ENCODE measurements around the gene TRPM3. TPM values are rescaled to one million over a fixed set of nuclear protein-coding genes. Genes with fewer than 3 reads are reported as not detected.
A peak's percentile ranks its signal among the peaks of the same experiment; 100 is the strongest.

Gene TRPM3
- total RNA-seq, 1 donor from 2014 or later, result 26.1 TPM

DNA sequence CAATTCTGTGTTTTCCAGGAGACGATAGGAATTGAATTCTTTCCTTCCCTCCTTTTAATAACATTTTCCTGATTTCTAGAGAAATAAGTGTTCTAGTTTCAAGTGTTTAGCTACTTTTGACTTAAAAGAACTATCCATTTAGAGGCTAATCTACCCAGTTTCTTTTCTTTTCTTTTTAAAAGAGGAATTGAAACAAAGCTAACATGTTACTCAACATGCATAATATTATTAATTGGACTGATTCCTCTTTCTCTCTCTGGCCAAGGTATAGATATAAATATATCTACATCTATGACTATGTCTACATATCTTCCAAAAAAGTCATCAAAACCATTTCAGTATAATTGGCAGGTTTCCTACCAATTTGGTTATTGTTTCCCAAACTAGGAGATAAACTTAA is 309.8 kb downstream of the TRPM3 start:
- intact Hi-C loops (cut with DNase I), result no loop called here
- ATAC-seq (no peak), DNase-seq (ENCODE audit: low spot score) (no peak)

DNA sequence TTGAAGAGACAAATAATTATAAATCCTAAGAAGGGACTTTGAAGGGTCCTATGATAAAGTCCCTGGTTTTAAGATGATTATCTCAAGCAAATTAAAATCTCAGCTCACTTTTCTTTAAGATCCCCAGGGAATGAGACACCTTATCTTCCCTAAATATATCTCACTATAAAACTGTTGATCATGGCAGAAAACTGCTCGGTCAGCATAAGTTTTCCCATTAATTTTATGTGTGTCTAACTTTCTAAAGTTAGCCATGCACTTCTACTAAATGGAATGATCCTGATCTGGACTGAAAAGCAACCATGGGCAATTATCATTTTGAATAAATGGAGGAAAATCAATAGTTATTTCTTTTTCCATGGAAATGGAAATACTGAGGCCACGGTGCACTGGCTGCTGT is 314.5 kb downstream of the TRPM3 start:
- intact Hi-C loops (cut with DNase I), result no loop called here
- ATAC-seq (no peak), DNase-seq (ENCODE audit: low spot score) (no peak)

DNA sequence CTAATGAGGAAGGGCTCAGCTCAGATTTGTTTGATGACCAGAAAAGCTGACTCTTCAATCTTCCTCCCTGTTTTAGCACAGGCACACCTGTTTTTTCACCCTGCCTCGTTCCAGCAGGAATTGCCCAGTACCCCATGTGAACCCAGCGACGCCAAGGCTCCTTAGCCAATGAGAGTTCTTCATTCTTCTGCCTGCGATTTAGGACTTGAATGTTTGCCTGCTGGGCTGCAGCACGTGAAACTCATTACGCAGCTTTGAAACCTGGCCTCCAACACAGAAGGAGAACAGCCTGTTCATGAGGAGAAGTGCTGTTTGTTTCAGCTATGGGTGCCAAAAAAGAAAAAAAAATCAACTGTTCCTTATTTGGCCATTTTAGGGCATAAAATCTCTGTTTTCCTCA is 315.5 kb downstream of the TRPM3 start:
- peak; percentile 90 for ATAC-seq

DNA sequence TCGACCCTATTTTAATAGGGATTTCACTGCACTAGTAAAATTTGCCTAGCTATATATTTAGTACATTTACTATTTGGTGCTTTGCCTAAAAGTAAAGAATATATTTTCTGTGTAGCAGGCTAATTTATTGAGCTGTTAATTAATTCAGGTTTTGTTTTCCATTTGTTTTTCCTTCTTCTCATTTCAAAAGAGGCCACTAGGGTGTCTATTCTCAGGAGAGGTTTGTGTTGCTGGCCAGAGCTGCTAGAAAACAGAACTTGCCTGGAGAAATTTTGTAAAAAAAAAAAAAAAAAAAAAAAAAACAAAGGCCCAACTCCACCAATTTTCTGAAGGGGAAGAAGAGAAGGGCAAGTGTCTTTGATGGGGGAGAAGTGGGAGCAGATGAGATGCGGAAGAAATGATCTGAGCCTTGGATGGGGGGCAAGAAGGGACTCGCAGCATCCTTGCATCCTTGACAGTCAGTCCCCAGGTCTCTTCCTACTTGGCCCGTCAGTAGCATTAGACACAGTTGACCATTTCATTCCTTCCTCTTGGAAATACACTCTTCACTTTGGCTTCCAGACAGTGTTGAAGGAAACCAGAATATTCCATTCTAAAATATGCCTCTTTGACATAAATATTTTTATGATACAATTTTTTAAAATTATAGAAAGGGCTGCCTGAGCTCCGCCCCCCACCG is 318.5 kb downstream of the TRPM3 start:
- intact Hi-C loops (cut with DNase I), result no loop called here
- DNase-seq (ENCODE audit: low spot score) (no peak), ATAC-seq (no peak)

More for the DNA sequence above, 315.5 kb downstream of the TRPM3 start:
- DNase-seq (ENCODE audit: low spot score), result no peak
- intact Hi-C loops (cut with DNase I), result no loop called here

DNA sequence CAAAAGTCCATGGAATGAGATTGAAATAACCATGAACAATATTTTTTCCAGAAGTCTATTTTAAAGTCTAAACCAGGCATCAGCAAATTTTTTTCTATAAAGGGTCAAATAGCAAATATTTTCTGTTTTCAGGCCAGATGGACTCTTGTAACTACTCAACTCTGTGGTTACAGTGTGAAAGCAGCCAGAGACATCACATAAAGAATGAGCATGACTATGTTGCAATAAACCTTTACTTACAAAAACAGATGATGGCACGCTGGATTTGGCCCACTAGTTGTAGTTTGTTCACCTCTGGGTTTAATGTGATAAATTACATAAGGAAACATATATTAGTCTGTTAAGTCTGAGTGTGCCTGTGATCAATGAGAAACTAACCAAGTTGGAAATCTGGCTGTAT is 319.2 kb downstream of the TRPM3 start:
- ATAC-seq (peak; percentile 52), DNase-seq (ENCODE audit: low spot score) (no peak)
- intact Hi-C loops (cut with DNase I), result no loop called here

DNA sequence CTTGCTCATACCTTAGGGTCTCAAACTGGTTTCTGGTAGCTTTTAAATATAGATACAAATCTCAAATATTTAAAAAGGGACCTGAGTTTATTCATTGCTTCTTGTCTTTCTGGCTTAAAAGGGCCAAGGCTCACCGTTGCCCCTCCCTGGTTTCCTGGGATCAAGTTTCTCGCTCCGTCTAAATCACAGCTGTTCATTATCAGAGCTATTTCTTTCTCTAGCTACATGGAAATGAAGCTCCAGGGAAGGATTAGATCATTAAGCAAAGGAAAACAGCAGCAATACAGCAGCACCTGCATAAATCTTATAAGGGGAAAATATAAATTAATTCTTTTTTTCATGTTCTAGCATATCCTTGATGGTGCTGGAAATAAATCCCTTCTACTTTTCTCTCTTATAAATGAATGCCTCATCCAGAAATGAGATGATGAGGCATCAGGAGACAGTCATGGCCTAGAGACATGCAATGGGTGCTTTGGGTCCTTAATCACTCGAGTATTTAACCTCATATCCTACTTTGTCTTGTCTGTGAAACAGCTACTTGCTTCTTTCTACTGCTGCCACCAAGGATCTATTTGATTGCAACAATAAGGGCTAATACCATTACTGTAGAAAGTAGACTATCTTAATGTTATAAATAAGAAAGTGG is 320.1 kb downstream of the TRPM3 start:
- DNase-seq (ENCODE audit: low spot score) (no peak), ATAC-seq (no peak)
- intact Hi-C loops (cut with DNase I), result no loop called here

DNA sequence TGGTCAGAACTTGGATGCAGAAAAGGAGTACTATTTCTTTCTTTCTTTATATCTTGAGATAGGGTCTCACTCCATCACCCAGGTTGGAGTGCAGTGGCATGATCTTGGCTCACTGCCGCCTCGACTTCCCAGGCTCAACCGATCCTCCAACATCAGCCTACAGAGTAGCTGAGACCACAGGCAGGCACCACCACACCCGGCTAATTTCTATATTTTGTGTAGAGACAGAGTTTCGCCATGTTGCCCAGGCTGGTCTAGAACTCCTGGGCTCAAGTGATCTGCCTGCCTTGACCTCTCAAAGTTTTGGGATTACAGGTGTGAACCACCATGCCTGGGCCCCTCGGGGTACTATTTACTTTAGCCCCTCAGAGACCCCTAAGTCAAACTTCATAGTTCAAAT is 323.4 kb downstream of the TRPM3 start:
- DNase-seq (ENCODE audit: low spot score) (no peak), ATAC-seq (no peak)
- intact Hi-C loops (cut with DNase I), result no loop called here

DNA sequence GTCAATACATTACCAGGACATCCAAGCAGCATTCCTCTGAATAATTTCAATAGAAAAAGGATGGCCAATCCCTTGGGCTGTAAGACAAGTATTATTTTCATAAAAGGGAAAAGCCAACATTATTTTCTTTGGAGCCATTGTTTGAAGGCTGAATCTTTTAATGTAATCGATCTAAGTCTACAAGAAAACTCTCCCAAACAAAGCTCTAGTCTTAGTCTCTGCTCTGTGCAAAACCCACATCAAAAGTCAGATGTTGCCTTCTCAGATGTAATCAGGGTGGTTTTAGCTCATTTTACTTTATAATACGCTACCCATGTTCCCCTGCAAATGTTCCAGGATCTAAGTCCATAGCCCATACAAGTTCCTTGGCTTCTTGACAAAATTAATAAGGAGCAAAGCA is 325.6 kb downstream of the TRPM3 start:
- DNase-seq (ENCODE audit: low spot score) (no peak), ATAC-seq (no peak)
- intact Hi-C loops (cut with DNase I), result no loop called here

DNA sequence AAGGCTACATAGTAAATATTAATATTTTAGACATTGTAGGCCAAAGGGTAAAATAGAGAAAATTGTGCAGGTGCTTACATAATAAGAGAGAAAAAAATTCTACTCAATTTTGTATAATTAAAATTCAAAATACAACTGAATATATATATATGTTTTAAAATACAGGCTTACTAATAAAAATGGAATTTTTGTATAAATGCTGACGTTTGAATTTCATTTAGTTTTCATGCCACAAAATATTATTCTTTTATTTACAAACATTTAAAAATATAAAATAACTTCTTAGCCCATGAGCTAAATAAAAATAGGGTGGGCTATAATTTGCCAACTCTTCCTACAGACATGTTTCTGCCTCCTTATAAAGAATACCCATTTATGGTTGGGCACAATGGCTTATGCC is 328.6 kb downstream of the TRPM3 start:
- intact Hi-C loops (cut with DNase I), result no loop called here
- ATAC-seq, result no peak
- DNase-seq (ENCODE audit: low spot score), result no peak

DNA sequence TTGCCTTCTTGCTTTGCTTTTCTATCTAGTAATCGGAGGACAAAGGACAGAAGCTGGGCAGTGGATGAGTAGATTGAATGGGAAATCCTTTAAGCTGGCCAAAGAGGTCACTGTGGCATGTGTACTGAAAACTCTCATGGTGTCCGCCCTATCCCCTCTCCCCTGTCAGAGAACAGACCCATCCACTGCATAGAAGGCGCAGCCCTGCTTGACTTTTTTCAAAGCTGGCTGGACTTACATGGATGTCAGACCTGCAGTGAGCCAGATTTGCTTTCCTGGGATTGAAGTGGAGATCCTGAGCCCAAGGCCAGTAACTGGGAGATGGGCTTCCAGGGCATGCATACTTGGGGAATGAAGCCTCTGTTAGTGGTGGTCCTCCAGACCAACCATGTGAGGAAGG is 329.5 kb downstream of the TRPM3 start:
- ATAC-seq, result no peak
- DNase-seq (ENCODE audit: low spot score), result no peak
- intact Hi-C loops (cut with DNase I), result no loop called here

DNA sequence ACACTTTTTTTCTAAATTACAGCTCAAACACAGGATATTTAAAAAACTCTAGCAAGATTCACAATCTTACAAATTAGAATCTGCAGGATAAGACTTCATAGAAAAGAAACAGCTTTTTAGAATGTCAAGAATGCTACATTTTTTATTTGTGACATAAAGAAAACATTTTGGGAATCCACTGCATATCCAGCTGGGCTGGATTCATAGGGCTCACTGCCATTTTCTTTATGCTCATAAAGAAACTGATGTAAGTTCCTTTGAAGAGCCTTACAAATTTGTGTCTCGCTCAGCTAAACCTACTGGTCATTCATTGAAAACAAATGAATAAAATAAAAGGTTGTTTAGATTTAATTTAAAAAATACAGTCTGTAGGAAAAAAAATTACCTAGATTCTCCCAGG is 332.3 kb downstream of the TRPM3 start:
- DNase-seq (ENCODE audit: low spot score) (no peak), ATAC-seq (no peak)
- intact Hi-C loops (cut with DNase I), result no loop called here

DNA sequence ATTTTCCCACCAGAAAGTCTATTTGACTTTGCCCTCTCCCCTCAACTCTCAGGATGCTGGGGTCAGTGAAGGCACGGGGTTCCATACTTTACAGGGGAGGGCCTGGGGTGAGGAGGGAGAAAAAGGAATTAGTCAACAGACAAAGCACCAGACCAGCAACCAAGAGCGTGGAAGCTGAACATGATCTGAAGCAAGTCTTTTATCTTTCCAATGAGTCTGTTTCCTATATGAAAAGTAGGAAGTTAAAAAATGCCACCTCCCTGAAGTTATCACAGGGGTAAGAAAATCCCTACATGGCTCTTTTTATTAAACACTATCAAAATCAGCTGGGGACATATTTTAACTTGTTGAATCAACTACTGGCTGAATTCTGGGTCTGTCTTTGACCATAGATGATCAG is 337.0 kb downstream of the TRPM3 start:
- no peak for DNase-seq (ENCODE audit: low spot score)
- ATAC-seq, result no peak
- intact Hi-C loops (cut with DNase I), result no loop called here

DNA sequence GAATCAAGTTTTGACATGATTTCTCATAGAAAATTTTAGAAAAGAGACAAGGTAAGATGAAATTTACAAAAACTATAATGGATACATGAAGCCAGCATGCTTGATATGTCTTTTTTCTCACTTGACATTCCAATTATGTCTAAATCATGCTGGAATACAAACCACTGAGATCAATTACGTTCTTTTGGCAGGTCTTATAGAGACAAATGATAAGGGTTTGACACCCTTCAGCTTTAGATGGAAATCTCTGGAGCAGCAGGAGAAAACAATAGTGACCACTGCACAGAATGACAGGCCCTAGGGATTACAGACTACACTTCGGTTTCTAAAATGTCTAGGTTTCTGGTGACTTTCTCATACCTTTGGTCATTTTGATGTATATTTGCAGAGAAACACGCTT is 342.9 kb downstream of the TRPM3 start:
- ATAC-seq (no peak), DNase-seq (ENCODE audit: low spot score) (no peak)
- intact Hi-C loops (cut with DNase I), result no loop called here

DNA sequence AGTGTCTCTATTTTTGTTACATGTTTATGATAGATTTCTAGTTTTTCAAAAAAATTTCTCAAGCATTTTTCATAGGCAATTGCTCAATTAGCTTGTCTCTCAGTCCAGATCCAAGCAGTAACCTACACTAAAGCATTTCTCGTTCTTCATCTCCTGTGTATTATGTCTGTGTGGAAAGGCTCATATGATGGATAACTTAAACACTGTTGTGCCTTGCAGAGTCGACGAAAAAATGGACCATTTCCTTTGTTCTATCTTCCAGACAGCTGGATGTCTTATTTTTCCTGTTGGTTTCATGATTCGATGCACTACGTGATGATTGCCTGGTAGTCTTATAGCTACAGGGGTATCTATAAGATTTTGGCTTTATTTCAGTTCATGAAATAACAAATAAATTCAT is 347.8 kb downstream of the TRPM3 start:
- ATAC-seq (no peak), DNase-seq (ENCODE audit: low spot score) (no peak)
- intact Hi-C loops (cut with DNase I), result no loop called here

DNA sequence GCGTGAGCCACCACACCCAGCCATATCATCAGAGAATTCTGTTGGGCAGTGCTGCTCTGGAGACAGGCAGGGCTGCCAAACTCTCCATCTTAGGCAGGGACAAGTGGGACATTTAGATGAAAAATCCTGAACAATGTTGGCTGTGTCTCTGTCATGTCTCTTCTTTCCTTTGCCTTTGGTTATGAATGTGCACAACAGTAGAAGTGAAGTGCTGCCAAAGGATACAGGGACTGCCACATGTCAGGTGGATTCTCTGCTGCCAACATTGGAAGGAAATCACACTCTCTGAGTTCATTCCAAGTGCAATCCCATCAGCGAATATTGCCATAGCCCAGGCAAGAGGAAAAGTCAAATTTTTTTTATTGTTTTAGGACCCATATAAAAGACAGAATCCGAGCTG is 348.8 kb downstream of the TRPM3 start:
- ATAC-seq, result no peak
- no peak for DNase-seq (ENCODE audit: low spot score)
- intact Hi-C loops (cut with DNase I), result no loop called here

DNA sequence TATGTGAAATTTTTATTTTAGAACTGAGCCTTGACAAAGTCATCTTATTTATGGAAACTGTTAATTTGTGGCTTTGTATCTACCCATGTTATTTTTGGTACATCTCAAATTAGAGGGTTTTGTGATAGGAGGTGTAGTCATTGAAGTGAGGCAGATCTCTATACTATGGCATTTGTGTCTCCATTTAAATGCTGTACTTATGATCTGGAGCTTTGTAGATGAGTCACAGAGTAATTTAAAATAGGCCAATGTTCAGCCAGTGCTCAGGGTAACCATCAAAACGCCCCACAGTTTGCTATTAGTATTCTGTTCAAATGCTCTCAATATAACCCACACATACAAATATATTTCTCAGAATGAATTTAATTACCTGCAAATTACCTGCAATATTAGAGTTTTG is 355.5 kb downstream of the TRPM3 start:
- intact Hi-C loops (cut with DNase I), result no loop called here
- ATAC-seq (no peak), DNase-seq (ENCODE audit: low spot score) (no peak)

DNA sequence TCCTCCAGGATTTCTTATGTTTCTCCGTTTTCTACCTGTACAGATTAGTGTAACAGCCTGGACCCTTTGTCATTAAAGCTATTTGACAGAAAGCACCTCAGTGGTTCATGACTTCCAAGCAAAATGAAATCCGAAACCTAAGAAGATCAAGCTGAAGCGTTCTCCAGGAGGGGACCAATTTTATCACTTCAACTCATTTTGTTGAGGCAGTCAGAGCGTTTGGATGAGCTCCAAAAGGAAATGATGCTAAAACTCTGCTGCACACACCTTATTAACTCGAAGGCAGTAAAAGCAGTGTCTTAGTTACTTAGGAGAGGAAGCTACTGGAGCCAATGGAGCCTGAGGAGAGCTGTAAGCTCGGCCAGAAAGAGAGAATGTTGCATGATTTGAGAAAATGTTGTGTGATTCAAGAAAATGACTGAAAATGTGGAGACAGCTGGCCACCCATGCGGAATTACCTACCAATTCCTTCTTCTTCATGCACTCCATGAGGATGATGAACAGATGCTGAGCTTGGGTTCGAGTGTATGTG is 360.2 kb downstream of the TRPM3 start:
- no peak for ATAC-seq
- DNase-seq (ENCODE audit: low spot score), result no peak
- intact Hi-C loops (cut with DNase I), result no loop called here

DNA sequence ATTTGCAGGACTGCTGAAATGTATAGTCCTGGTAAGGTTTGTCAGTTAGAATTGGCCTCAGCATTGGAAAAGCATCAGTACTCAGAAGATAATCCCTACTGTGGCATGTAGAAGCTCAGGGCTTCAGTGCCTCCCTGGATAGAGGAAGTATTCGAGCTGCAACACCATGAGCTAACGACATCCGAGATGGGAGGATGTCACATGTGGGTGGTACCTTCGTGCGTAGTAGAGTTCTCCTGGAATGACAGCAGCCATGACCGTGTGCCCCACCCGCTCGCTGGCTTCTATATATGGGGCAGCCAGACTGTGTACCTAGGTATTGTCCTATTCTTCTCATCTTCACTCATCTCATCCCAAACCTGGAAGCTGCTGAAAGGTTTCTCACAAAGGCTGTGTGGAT is 361.2 kb downstream of the TRPM3 start:
- intact Hi-C loops (cut with DNase I), result no loop called here
- ATAC-seq, result no peak

DNA sequence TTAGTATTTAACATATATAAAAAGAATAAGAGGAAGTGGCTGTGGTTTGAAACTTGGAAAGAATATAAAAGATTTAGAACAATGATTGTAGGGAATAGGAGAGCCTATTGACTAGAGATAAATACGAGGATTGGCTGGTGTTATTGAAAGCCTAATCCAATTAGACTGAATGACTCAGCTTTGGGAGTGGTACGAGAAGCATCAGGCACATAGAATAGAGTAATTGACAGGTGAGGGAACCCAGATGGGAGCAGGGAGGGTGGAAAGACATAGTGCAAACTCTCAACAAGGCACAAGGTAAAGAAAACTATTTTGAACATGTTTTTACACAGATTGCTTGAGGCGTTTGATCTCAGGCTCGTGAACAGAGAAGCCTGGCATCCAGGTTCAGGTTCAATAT is 368.1 kb downstream of the TRPM3 start:
- DNase-seq (ENCODE audit: low spot score), result no peak
- ATAC-seq, result no peak
- intact Hi-C loops (cut with DNase I), result no loop called here

More for the DNA sequence above, 361.2 kb downstream of the TRPM3 start:
- DNase-seq (ENCODE audit: low spot score), result no peak

DNA sequence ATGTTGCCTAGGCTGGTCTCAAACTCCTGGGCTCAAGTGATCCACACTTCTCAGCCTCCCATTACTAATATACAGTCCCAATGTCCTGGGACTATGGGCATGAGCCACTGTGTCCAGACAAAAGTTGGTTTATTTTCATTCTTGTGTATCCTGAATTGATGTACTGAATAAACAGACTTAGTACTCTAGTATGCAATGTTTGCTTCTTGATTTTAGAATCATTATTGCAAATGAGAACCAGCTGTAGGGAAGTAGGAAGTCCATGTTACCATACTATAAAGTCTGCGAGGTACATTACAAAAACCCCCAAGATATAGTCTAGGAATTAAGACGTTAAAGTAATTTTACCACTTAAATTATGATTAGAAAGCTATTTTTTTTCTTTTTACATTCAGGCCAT is 372.4 kb downstream of the TRPM3 start:
- intact Hi-C loops (cut with DNase I), result no loop called here

DNA sequence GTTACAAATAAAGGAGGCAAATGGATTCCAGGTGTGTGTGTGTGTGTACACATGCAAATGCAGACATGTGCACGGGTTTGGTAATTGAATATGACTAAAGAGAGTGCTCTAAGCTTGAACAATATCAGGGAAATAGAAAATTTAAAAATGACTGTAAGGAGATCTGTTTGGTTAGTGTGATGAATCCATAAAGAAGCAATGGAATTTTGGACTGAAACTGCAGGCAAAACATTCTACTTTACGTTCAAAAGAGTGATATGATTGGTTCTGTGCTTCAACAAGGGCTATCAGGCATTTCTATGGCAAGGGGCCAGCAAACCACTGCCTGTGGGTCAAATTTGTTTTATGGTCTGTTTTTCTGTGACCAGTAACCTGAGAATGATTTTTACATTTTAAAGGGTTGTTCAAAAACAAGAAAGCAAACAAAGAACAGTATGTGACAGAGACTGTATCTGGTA is 374.1 kb downstream of the TRPM3 start:
- ATAC-seq (no peak), DNase-seq (ENCODE audit: low spot score) (no peak)
- intact Hi-C loops (cut with DNase I), result no loop called here

More for the DNA sequence above, 372.4 kb downstream of the TRPM3 start:
- DNase-seq (ENCODE audit: low spot score) (no peak), ATAC-seq (no peak)

Data from sciatic nerve (tissue), 2 donors.